SU-DHL-6 (cell line): ENCODE data around the gene ATP8A2.

Experiments
- EZH2phosphoT487 ChIP-seq: fragments of 200-600 bp; sonication (generic), shearing (Covaris generic); conservative IDR thresholded peaks from 2 replicates; pipeline ENCODE4 v1.6.1; 2018; ENCODE audit warnings: mild to moderate bottlenecking, antibody characterized with exemption, low read length, moderate library complexity, mixed read lengths
- TF ChIP-seq, protein P1 (sequence below): fragments of 200-600 bp; sonication (generic); IDR thresholded peaks from one replicate; pipeline ENCODE4 v1.5.1; 2017; ENCODE audit warnings: antibody characterized with exemption, mild to moderate bottlenecking, low read length, moderate library complexity; ENCODE audit not compliant: insufficient read depth, poor library complexity, severe bottlenecking

DNA sequence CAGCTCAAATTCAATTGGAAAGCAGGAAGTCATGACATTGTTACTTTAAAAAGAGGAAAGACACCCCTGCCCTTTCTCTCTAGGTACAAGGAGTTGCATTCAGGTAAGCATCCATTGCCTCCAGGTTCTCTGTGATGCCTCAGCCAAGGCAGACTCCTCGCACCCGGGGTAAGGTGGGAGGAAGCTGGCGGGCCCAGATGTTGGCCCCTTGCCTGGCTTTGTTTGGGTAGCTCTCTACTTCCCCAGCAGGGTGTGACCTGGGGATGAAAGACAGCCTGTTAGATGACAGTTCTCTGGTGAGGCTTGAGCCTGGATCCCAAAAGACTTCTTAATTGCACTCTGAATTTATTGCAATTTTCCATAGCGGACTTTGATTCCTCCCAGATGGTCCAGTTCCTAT is 654.4 kb downstream of the ATP8A2 start:
- TF ChIP-seq, protein P1, sequence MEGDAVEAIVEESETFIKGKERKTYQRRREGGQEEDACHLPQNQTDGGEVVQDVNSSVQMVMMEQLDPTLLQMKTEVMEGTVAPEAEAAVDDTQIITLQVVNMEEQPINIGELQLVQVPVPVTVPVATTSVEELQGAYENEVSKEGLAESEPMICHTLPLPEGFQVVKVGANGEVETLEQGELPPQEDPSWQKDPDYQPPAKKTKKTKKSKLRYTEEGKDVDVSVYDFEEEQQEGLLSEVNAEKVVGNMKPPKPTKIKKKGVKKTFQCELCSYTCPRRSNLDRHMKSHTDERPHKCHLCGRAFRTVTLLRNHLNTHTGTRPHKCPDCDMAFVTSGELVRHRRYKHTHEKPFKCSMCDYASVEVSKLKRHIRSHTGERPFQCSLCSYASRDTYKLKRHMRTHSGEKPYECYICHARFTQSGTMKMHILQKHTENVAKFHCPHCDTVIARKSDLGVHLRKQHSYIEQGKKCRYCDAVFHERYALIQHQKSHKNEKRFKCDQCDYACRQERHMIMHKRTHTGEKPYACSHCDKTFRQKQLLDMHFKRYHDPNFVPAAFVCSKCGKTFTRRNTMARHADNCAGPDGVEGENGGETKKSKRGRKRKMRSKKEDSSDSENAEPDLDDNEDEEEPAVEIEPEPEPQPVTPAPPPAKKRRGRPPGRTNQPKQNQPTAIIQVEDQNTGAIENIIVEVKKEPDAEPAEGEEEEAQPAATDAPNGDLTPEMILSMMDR, result no peak
- no peak for TF ChIP-seq EZH2phosphoT487
